Measurements from ENCODE around the gene CHM. TPM values are rescaled to one million over a fixed set of nuclear protein-coding genes. Genes with fewer than 3 reads are reported as not detected.

CHM gene
- total RNA-seq: 12.5 TPM

DNA sequence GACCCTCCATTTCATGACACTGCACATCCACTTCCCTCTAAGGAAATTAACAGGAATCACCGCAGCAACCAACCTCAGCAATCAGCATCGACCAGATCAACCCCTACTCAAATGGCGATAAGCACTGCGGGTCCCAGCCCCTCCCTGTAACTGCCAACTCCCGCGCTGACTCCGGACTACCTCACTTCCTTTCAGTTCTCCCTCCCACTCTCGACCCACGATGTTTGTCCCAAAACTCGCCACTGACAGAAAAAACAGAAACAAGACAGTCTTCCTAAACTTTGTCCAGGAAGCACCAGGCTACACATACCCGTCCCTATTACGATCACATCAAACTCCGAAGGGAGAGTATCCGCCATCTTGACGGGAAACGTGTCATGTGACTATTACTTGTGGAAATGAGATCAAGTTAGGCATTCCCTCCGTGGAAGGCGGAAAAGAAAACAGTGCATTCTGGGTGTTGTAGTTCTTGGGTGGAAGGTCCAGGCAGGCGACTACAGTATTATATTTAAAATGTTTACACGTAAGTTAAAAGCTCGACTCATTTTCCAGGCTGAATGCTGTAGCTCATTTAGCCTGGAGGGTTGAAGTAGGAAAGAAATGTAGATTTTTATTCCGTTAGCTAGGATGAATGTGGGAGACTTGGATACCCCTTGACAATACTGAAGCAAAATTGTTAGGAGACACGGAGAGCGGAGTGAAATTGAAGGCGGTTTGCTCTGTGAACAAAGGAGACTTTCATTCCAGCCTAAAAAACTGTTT, at the start of gene CHM:
CHM (minus strand) TSS at position 385 of the 762 bp plus-strand sequence; CDS start at position 359, 26 bp downstream.
- Histone ChIP-seq H3K9ac (ENCODE audit: low read depth in 1 of 3, low read length in 3 of 3) (peak within 1 kb of the TSS; percentile 82 to 86 (median 86)), H3K9me3 (ENCODE audit: control insufficient read depth in 3 of 3, low read length in 3 of 3) (no peaks in the 10 kb centered on the region), H3K4me3 (ENCODE audit: low read length in 3 of 3) (peak within 1 kb of the TSS; percentile 85 to 96 (median 90)), H3K27me3 (ENCODE audit: control insufficient read depth in 3 of 3, insufficient read depth in 3 of 3, low read length in 3 of 3) (no peaks in the 10 kb centered on the region), H3K4me1 (ENCODE audit: control insufficient read depth in 3 of 3, insufficient read depth in 3 of 3, low read length in 3 of 3) (peaks cover 0 to 8% (median 4%) of the 10 kb centered on the region in 3 donors), H3K36me3 (ENCODE audit: control insufficient read depth in 3 of 3, insufficient read depth in 3 of 3, low read length in 3 of 3) (no peaks in the 10 kb centered on the region), H3K27ac (ENCODE audit: low read depth, low read length) (peak within 1 kb of the TSS; percentile 89)

DNA sequence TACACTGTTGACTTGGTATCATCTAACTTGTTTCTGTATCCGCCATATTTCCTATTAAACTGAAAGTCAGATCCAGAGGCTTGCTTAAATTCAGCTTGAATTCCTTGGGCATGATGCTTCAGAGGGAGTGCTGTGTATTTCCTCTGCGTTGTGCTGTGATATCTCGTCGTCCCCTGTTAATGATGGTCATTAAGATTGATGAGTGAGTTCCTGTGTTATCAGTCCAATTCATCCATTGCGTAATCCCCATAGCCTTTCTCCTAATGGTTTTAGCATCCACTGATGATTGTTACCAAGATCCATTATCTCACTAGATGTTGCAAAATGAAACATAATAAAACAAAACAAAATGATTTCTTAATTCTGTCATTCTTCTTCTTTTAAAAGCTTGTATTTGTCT, 31.3 kb upstream of the CHM start:
- Histone ChIP-seq H3K36me3 (ENCODE audit: control insufficient read depth in 3 of 3, insufficient read depth in 3 of 3, low read length in 3 of 3) (no peaks in the 10 kb centered on the region), H3K9me3 (ENCODE audit: control insufficient read depth in 3 of 3, low read length in 3 of 3) (no peaks in the 10 kb centered on the region), H3K27ac (ENCODE audit: low read depth, low read length) (no peak overlapping the region), H3K4me3 (ENCODE audit: low read length in 3 of 3) (no peak overlapping the region), H3K4me1 (ENCODE audit: control insufficient read depth in 3 of 3, insufficient read depth in 3 of 3, low read length in 3 of 3) (no peaks in the 10 kb centered on the region), H3K27me3 (ENCODE audit: control insufficient read depth in 3 of 3, insufficient read depth in 3 of 3, low read length in 3 of 3) (no peaks in the 10 kb centered on the region), H3K9ac (ENCODE audit: low read depth in 1 of 3, low read length in 3 of 3) (no peak overlapping the region)

DNA sequence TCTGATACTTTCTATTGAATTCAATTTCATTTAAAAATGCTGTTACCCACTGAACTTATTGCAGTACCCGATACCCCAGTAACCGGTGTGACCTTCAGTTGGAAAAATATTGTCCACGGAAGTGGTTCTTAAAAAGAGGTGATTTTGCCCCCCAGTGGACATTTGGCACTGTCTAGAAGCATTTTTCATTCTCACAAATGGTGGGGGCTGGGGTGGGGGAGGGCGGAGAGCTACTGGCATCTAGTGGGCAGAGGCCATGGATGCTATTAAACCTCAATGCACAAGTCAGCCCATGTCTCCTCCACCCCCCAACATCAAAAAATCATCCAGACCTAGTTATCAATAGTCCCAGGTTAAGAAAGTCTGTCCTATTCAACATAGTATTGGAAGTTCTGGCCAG, 19.6 kb upstream of the CHM start:
- no peaks in the 10 kb centered on the region for H3K27me3 ChIP-seq (ENCODE audit: control insufficient read depth in 3 of 3, insufficient read depth in 3 of 3, low read length in 3 of 3)
- H3K27ac ChIP-seq (ENCODE audit: low read depth, low read length): no peak overlapping the region
- no peak overlapping the region for H3K4me3 ChIP-seq (ENCODE audit: low read length in 3 of 3)
- H3K4me1 ChIP-seq (ENCODE audit: control insufficient read depth in 3 of 3, insufficient read depth in 3 of 3, low read length in 3 of 3): no peaks in the 10 kb centered on the region
- no peaks in the 10 kb centered on the region for H3K36me3 ChIP-seq (ENCODE audit: control insufficient read depth in 3 of 3, insufficient read depth in 3 of 3, low read length in 3 of 3)
- H3K9ac ChIP-seq (ENCODE audit: low read depth in 1 of 3, low read length in 3 of 3): no peak overlapping the region
- no peaks in the 10 kb centered on the region for H3K9me3 ChIP-seq (ENCODE audit: control insufficient read depth in 3 of 3, low read length in 3 of 3)

DNA sequence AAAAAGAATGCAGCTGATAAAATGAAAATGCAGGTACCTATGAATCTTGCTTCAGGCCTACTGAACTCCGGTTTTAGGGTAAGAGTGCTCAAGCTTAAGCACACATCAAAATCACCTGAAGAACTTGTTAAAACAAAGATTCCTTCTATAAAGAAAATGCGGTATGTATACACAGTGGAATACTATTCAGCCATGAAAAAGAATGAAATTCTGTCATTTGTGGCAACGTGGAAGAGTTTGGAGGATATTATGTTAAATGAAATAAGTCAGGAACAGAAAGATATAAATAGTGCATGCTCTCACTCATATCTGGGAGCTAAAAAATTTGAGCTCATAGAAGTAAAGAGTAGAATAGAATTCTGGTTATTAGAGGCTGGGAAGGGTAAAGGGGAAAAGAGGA, 14.0 kb upstream of the CHM start:
- H3K27ac ChIP-seq (ENCODE audit: low read depth, low read length): no peak overlapping the region
- H3K4me1 ChIP-seq (ENCODE audit: control insufficient read depth in 3 of 3, insufficient read depth in 3 of 3, low read length in 3 of 3): no peaks in the 10 kb centered on the region
- H3K36me3 ChIP-seq (ENCODE audit: control insufficient read depth in 3 of 3, insufficient read depth in 3 of 3, low read length in 3 of 3): no peaks in the 10 kb centered on the region
- H3K4me3 ChIP-seq (ENCODE audit: low read length in 3 of 3): no peak overlapping the region
- no peaks in the 10 kb centered on the region for H3K27me3 ChIP-seq (ENCODE audit: control insufficient read depth in 3 of 3, insufficient read depth in 3 of 3, low read length in 3 of 3)
- no peaks in the 10 kb centered on the region for H3K9me3 ChIP-seq (ENCODE audit: control insufficient read depth in 3 of 3, low read length in 3 of 3)
- no peak overlapping the region for H3K9ac ChIP-seq (ENCODE audit: low read depth in 1 of 3, low read length in 3 of 3)

GRCh38 chrX:86051741-86052140, 4.4 kb upstream of the CHM start:
- Histone ChIP-seq H3K9me3 (ENCODE audit: control insufficient read depth in 3 of 3, low read length in 3 of 3) (no peaks in the 10 kb centered on the region), H3K4me1 (ENCODE audit: control insufficient read depth in 3 of 3, insufficient read depth in 3 of 3, low read length in 3 of 3) (no peaks in the 10 kb centered on the region), H3K4me3 (ENCODE audit: low read length in 3 of 3) (no peak overlapping the region), H3K9ac (ENCODE audit: low read depth in 1 of 3, low read length in 3 of 3) (no peak overlapping the region), H3K27me3 (ENCODE audit: control insufficient read depth in 3 of 3, insufficient read depth in 3 of 3, low read length in 3 of 3) (no peaks in the 10 kb centered on the region), H3K27ac (ENCODE audit: low read depth, low read length) (no peak overlapping the region), H3K36me3 (ENCODE audit: control insufficient read depth in 3 of 3, insufficient read depth in 3 of 3, low read length in 3 of 3) (no peaks in the 10 kb centered on the region)

DNA sequence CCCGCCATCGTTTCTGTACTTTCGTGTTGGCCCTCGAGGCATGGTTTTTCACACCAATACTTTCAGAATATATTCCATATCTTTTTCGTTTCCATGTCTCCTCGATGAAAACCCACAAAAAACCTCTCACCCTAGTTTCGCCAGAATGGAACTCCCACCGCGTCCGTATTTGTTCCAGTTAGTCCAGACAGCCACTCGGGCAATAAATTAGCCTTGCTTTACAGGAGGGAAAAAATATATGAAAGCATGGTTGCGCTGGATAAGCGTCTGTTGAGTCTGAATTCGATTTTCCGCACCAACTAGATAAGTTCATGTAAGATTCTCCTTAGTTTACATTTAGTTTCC, 550 bp upstream of the CHM start:
- no peaks in the 10 kb centered on the region for H3K9me3 ChIP-seq (ENCODE audit: control insufficient read depth in 3 of 3, low read length in 3 of 3)
- no peaks in the 10 kb centered on the region for H3K36me3 ChIP-seq (ENCODE audit: control insufficient read depth in 3 of 3, insufficient read depth in 3 of 3, low read length in 3 of 3)
- H3K4me3 ChIP-seq (ENCODE audit: low read length in 3 of 3): peak overlapping the region; percentile 85 to 96 (median 90)
- peaks cover 0 to 8% (median 4%) of the 10 kb centered on the region in 3 donors for H3K4me1 ChIP-seq (ENCODE audit: control insufficient read depth in 3 of 3, insufficient read depth in 3 of 3, low read length in 3 of 3)
- H3K27me3 ChIP-seq (ENCODE audit: control insufficient read depth in 3 of 3, insufficient read depth in 3 of 3, low read length in 3 of 3): no peaks in the 10 kb centered on the region
- H3K9ac ChIP-seq (ENCODE audit: low read depth in 1 of 3, low read length in 3 of 3): peak overlapping the region; percentile 82 to 86 (median 86)
- H3K27ac ChIP-seq (ENCODE audit: low read depth, low read length): peak overlapping the region; percentile 89

DNA sequence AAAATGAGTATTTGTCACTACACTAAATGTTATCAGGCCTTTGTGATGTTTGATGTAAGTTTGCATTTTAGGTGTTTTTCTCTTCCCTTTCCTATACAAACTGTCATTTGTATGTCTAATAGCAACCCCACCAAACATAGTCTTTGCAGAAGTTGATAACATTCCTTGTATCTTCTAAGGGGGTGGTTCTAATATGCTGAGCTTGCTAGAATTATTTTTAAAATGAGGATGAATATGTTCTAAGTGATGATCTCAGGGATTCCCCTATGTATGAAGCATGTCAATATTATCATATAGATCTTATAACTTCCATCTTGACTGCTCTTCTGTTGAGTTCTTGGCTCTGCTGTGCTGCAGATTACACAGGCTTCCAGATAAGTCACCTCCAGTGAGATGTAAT, 3.1 kb downstream of the CHM start:
- H3K36me3 ChIP-seq (ENCODE audit: control insufficient read depth in 3 of 3, insufficient read depth in 3 of 3, low read length in 3 of 3): no peaks in the 10 kb centered on the region
- no peak overlapping the region for H3K4me3 ChIP-seq (ENCODE audit: low read length in 3 of 3)
- H3K9me3 ChIP-seq (ENCODE audit: control insufficient read depth in 3 of 3, low read length in 3 of 3): no peaks in the 10 kb centered on the region
- no peak overlapping the region for H3K9ac ChIP-seq (ENCODE audit: low read depth in 1 of 3, low read length in 3 of 3)
- H3K27ac ChIP-seq (ENCODE audit: low read depth, low read length): no peak overlapping the region
- H3K4me1 ChIP-seq (ENCODE audit: control insufficient read depth in 3 of 3, insufficient read depth in 3 of 3, low read length in 3 of 3): peaks cover 3 to 10% (median 8%) of the 10 kb centered on the region in 3 donors
- H3K27me3 ChIP-seq (ENCODE audit: control insufficient read depth in 3 of 3, insufficient read depth in 3 of 3, low read length in 3 of 3): no peaks in the 10 kb centered on the region

- no peaks in the 10 kb centered on the region for H3K9me3 ChIP-seq (ENCODE audit: control insufficient read depth in 3 of 3, low read length in 3 of 3)
- H3K36me3 ChIP-seq (ENCODE audit: control insufficient read depth in 3 of 3, insufficient read depth in 3 of 3, low read length in 3 of 3): no peaks in the 10 kb centered on the region
- peaks cover 3 to 7% (median 5%) of the 10 kb centered on the region in 3 donors for H3K4me1 ChIP-seq (ENCODE audit: control insufficient read depth in 3 of 3, insufficient read depth in 3 of 3, low read length in 3 of 3)
- H3K4me3 ChIP-seq (ENCODE audit: low read length in 3 of 3): no peak overlapping the region
- H3K27me3 ChIP-seq (ENCODE audit: control insufficient read depth in 3 of 3, insufficient read depth in 3 of 3, low read length in 3 of 3): no peaks in the 10 kb centered on the region
- H3K27ac ChIP-seq (ENCODE audit: low read depth, low read length): no peak overlapping the region
- H3K9ac ChIP-seq (ENCODE audit: low read depth in 1 of 3, low read length in 3 of 3): no peak overlapping the region
These were observed 7.5 kb downstream of the CHM start for GRCh38 chrX:86039625-86040568.

DNA sequence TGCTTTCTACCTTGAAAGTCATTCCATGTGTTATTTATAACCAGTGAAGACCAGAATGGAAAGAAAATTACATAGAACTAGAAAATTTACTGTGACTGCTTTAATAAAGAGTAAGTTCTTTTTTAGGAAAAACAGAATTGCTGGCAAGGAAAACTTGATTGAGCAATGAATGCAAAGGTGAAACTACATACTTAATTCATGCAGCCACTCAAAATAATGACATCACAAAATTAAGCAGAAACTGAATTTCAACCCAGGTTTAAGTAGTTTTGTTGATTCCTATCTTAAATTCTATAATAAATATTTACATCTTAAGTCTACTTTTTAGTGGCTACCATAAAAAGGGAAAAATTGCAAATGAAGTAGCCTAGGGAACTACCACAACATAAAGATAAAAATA, 14.0 kb downstream of the CHM start:
- H3K27ac ChIP-seq (ENCODE audit: low read depth, low read length): no peak overlapping the region
- H3K27me3 ChIP-seq (ENCODE audit: control insufficient read depth in 3 of 3, insufficient read depth in 3 of 3, low read length in 3 of 3): no peaks in the 10 kb centered on the region
- H3K9ac ChIP-seq (ENCODE audit: low read depth in 1 of 3, low read length in 3 of 3): no peak overlapping the region
- no peaks in the 10 kb centered on the region for H3K36me3 ChIP-seq (ENCODE audit: control insufficient read depth in 3 of 3, insufficient read depth in 3 of 3, low read length in 3 of 3)
- no peak overlapping the region for H3K4me3 ChIP-seq (ENCODE audit: low read length in 3 of 3)
- peaks cover 0 to 6% (median 0%) of the 10 kb centered on the region in 3 donors for H3K4me1 ChIP-seq (ENCODE audit: control insufficient read depth in 3 of 3, insufficient read depth in 3 of 3, low read length in 3 of 3)
- no peaks in the 10 kb centered on the region for H3K9me3 ChIP-seq (ENCODE audit: control insufficient read depth in 3 of 3, low read length in 3 of 3)

GRCh38 chrX:86028681-86029080, 18.7 kb downstream of the CHM start:
- H3K36me3 ChIP-seq (ENCODE audit: control insufficient read depth in 3 of 3, insufficient read depth in 3 of 3, low read length in 3 of 3): no peaks in the 10 kb centered on the region
- H3K4me1 ChIP-seq (ENCODE audit: control insufficient read depth in 3 of 3, insufficient read depth in 3 of 3, low read length in 3 of 3): peaks cover 0 to 5% (median 0%) of the 10 kb centered on the region in 3 donors
- H3K9me3 ChIP-seq (ENCODE audit: control insufficient read depth in 3 of 3, low read length in 3 of 3): no peaks in the 10 kb centered on the region
- H3K4me3 ChIP-seq (ENCODE audit: low read length in 3 of 3): no peak overlapping the region
- no peaks in the 10 kb centered on the region for H3K27me3 ChIP-seq (ENCODE audit: control insufficient read depth in 3 of 3, insufficient read depth in 3 of 3, low read length in 3 of 3)
- no peak overlapping the region for H3K9ac ChIP-seq (ENCODE audit: low read depth in 1 of 3, low read length in 3 of 3)
- H3K27ac ChIP-seq (ENCODE audit: low read depth, low read length): no peak overlapping the region
